GM12874 (cell line): Measurements from ENCODE around the gene TBCK.

Experiments used
- TF ChIP-seq, protein P1 (sequence below): IDR thresholded peaks from 2 replicates; pipeline ENCODE4 v1.5.1; 2011; ENCODE audit warnings: low read depth, mild to moderate bottlenecking, control low read depth, low read length, moderate library complexity; ENCODE audit not compliant: insufficient read depth

The TBCK gene

DNA sequence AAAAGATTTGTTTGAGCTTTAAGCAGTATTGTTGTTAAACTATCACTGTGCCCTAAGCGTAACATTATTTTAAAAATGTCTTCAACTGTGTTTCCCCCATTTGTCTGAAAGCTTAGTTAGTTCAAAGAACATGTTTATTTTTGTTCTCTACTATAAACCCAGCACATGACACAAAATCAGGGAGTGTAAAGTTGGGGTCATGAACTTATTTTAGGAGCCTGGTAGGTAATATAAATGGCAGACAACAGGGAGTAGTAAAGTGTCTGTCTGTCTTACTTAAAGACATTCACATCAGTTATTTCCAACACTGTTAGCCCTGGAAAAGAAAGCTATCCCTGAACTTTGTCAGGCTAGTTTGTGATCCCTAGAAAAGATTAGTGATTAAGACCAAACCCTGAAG, 4.2 kb upstream of the TBCK start:
- TF ChIP-seq, protein P1, sequence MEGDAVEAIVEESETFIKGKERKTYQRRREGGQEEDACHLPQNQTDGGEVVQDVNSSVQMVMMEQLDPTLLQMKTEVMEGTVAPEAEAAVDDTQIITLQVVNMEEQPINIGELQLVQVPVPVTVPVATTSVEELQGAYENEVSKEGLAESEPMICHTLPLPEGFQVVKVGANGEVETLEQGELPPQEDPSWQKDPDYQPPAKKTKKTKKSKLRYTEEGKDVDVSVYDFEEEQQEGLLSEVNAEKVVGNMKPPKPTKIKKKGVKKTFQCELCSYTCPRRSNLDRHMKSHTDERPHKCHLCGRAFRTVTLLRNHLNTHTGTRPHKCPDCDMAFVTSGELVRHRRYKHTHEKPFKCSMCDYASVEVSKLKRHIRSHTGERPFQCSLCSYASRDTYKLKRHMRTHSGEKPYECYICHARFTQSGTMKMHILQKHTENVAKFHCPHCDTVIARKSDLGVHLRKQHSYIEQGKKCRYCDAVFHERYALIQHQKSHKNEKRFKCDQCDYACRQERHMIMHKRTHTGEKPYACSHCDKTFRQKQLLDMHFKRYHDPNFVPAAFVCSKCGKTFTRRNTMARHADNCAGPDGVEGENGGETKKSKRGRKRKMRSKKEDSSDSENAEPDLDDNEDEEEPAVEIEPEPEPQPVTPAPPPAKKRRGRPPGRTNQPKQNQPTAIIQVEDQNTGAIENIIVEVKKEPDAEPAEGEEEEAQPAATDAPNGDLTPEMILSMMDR: no peak

DNA sequence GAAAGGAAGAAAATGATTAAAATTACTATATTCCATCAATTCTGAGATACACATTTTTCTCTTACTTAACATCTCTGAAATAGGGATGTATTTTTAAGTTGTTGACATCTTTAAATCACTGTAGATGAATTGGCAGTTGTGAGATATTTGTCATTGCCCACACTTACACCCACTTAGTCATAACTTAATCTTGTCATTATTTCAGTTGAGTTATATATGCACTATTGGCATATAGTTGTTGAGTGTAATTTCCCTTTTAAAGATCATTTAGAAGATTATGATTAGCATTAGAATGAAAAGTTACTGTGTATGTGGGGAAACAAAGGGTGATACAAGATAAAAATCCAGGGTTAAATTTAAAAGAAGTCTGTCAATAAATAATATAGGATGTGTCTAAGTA, 2.5 kb upstream of the TBCK start:
- TF ChIP-seq, protein P1: no peak

DNA sequence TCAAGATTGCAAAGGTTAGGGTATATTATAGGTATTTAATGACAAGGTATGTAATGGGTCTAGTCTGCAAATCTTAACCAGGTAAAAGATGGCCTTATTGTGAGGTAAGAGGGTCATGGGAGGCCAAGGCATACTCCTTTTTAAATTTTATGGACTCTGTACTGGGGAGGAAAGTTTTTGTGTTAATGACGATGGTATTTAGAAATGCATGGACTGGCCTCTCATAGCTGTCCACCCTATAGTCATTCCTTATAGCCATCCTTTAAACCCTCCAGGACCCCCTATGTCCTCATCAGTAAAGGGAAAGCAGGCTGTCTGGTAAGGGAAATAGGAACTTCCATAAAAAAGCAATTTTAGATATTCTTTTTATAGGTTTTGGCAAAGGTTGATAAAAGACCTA, 1.8 kb upstream of the TBCK start:
- TF ChIP-seq, protein P1: no peak

DNA sequence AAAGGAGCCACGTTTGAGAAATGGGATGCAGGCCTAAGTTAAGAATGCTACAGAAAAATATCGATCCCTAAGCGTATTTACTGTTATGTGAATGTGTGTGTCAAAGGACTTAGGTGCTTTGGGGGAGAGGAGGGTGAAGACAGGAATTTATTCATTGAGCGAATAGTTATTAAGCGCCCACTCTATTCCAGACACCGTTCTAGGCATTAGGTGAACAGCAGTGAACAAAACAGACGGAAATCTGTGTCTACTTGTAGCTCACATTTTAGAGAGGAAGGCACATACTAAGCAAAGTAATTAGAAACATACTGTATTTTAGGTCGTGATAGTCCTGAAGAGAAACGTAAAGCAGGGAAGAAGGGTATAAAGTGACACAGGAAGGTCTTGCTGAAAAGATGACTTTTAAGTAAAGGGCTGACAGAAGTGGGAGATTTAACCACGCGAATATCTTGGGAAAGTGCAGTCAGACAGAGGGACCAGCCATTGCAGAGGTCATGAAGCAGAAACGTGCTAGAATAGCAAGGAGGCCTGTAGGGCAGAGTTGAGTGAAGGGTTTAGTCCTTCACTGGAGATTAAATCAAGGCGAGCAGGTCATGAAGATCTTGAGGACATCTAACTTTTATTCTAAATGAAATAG, 882 bp upstream of the TBCK start:
- TF ChIP-seq, protein P1: no peak

DNA sequence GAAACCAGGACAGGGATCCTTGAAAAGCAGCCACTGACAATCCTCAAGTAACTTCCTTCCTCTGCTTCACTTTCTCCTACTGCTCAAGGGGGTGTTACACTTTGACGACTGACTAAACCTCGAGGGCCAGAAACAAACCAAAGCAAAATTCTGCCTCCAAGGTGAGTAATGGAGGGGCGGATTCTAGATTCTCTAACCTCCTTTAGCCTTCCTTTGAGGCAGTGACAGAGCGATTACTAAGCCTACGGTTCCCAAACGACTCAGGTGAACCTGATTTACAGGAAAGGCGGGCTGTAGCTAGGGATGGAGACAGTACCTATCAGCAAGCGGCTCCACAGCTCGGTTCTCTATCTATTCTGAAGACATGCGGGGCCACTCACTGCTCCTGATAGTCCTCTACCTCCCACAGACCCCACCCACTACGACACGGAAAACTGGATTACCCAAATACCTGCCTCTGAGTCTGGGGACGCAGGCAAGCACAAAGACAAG, 487 bp downstream of the TBCK start:
- TF ChIP-seq, protein P1: no peak

DNA sequence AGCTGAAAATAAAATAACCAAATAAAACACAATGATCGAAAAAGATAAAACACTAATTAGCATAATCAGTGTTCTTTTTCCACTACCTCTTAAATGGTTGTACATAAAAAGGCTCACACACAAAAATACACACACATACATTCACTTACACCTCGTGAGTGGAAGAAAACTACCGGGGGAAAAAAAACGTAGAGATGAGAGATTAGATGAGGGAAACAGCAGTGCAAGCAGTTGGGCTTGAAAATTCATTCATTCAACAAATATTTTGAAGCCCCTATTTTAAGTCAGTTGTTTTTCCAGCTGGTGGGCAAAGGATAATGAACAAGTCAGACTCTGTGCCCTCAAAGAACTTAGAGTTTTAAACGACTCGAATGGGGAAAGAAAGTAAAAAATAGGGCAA, 1.0 kb downstream of the TBCK start:
- TF ChIP-seq, protein P1: no peak

DNA sequence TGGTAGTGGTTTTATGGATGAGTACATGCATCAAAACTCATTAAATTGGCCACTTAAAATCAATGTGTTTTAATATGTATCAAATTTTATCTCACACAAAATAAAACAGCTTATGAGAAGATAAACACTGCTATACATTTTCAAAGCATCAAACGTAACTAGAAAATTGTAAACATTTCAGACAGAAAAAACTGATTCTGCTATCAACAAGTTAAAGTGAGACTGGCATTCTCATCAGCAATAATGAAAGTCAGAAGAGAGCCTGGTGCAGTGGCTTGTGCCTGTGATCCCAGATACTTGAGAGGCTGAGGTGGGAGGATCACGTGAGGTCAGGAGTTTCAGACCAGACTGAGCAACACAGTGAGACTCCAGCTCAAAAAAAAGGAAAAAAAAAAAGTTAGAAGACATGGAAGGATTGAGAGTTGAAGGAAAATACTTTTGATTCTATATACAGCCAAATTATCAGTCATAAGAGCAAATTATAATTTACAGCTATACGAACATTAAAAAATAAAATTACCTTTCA, 2.9 kb downstream of the TBCK start:
- TF ChIP-seq, protein P1: no peak
